HG03103 (cell line): ENCODE data around the gene NUP93.
"Not testable (repeated sequence)": the region's sequence is repeated elsewhere in the genome, so short reads cannot be mapped to it uniquely, and the experiment has no call there.

Source experiments
- ATAC-seq: cut with Tn5 transposase; IDR thresholded peaks from one replicate; pipeline ENCODE4 v1.9.1; 2021; ENCODE audit warnings: low read depth; ENCODE audit not compliant: unreplicated experiment

Gene NUP93

GRCh38 chr16:56862776-56863175 is 132.8 kb downstream of the NUP93 start:
- no peak for ATAC-seq

DNA sequence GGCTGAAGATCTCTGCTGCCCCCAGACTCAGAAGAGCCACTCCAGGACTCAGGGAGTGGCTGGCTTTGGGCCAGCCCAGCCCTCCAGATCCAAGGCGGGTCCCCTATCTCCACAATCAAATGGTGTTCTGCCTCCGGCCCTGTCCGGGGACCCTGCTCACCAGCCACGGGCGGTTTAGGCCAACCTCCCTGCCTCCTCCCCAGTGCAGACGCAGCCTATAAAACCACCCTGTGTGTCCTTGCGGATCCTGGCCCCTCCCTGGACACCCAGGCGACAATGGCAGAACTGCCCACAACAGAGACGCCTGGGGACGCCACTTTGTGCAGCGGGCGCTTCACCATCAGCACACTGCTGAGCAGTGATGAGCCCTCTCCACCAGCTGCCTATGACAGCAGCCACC is 135.0 kb downstream of the NUP93 start, which contains the start of gene SLC12A3:
SLC12A3 (plus strand) TSS at position 248 of the 400 bp plus-strand sequence; CDS start at position 277, 29 bp downstream.
- no peak for ATAC-seq

- ATAC-seq: no peak
These were observed 135.6 kb downstream of the NUP93 start for GRCh38 chr16:56865394-56866062.

DNA sequence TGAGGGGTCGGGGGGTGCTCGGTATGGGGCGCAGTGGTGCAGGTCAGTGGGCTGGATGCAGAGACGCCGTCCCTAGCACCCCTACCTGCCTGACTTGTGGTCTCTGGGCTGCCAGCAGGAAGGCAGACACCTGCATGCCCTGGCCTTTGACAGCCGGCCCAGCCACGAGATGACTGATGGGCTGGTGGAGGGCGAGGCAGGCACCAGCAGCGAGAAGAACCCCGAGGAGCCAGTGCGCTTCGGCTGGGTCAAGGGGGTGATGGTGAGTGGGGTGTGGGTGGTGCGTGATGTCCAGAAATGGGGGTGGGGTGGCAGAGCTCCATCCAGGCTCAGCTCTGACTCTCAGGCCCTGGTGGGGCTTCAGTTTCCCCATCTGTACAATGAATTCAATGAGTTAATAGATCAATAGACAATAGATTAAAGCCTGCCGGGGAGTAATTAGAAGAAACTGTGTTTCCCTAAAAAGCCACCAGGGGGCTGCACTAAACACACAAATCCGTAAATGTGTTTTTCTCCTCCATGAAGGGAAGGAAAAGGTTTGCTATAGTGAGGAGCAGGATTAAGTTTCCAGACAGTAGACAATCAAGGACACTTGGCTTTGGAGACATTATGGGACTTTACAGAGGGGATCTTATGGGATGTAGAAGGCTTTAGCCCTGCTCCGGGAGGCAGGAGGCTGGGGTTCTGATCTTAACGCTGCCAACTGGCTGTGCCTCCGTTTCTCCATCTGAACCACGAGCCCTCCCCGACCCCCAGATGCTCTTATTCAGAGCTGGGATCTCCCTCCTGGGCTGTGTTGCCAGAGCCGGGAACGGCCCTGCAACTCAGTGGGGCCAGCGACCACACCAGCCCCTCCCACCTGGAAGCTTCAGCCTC is 137.3 kb downstream of the NUP93 start:
- no peak for ATAC-seq

DNA sequence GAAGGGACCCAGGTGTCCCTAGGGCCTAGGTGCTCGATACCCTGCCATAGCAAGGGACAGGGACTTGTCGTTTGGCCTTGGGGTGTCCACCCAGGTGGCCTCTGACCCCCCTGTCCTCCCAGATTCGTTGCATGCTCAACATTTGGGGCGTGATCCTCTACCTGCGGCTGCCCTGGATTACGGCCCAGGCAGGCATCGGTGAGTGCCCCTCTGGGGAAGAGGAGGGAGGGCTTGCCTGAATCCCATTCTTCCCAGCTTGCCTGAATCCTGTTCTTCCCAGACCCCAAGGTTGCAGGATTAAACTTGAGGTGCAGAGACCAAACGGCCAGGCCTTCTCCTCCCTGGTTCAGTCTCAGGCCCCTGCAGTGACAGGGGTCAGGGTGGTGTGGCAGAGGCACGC is 138.2 kb downstream of the NUP93 start:
- no peak for ATAC-seq

- not testable (repeated sequence) for ATAC-seq
These were observed 138.8 kb downstream of the NUP93 start for GRCh38 chr16:56868766-56869165.

DNA sequence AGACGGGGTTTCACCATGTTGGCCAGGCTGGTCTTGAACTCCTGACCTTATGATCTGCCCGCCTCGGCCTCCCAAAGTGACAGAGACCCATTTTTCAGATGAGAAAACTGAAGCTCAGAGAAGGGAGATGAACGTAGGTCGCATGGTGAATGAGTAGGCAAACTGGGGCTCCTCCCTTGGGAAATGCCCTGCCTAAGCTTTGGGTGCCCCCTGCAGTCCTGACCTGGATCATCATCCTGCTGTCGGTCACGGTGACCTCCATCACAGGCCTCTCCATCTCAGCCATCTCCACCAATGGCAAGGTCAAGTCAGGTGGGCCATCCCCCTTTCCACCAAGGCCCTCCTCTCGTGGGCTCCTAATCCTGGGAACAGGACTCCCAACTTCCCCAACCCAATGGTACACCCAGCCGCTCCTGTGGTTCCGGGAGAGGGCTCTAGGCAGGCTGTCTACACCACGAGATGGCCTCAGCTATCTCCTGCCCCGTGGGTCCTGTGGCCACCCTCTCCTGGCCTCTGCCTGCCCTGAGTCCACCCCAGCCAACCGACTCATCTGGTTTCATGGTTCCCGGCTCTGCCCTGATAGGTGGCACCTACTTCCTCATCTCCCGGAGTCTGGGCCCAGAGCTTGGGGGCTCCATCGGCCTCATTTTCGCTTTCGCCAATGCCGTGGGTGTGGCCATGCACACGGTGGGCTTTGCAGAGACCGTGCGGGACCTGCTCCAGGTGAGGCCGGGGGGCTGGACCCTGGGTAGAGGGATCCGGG is 139.8 kb downstream of the NUP93 start:
- ATAC-seq: no peak

GRCh38 chr16:56870276-56870888 is 140.5 kb downstream of the NUP93 start:
- ATAC-seq: no peak

DNA sequence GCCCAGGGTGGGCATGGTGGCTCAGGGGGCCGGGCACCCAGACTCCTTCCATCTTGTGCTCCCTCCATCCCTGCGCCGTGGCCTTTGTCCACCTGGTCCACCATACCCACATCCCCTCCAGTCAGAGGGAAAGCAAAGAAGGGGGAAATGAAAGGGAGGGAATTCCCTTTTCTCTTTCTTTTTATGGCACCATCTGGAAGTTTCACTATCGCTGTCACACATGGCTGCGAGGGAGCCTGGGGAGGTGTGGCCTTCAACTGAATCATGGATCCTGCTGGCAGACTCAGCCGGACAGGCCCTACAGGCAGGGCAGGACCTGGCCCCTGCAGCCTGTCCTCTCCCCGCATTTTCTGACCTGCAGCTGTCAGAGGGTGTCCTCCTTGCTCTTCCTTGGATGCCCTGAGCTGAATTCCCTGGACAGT is 141.3 kb downstream of the NUP93 start:
- no peak for ATAC-seq

- no peak for ATAC-seq
These were observed 143.0 kb downstream of the NUP93 start for GRCh38 chr16:56872863-56873391.

DNA sequence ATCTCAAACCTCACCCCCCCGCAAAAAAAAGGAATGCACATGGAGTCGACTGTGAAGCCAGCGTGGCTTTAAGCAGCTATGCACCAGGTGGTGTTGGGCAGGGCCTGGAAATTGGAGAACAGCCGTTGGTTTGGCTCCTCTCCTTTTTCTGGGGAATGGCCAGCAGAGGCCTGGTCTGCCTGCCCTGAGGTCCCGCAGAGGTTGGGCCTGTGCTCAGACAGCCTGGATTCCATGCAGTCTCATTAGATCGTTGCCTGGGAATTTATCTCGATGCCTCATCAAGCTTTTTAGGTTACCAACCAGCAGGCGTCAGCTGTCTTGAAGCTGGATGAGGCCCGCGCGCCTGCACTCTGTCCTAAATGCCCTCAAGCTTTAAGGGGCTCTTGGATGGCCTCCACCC is 144.9 kb downstream of the NUP93 start:
- ATAC-seq: no peak

DNA sequence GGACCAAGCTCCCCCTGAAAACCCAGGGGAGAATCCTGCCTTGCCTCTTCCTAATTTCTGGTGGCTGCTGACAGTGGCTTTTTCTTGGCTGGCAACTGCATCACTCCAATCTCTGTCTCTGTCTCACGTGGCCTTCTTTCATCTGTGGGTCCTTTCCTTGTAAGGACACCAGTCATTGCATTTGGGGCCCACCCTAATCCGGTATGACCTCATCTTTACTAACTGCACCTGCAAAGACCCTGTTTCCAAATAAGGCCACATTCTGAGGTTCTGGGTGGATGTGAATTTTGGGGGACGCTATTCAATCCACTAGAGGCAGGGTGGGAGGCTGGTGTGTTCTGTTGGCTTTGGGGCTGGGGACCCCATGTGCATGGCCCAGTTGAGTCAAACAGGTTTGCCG is 146.1 kb downstream of the NUP93 start:
- ATAC-seq: no peak

DNA sequence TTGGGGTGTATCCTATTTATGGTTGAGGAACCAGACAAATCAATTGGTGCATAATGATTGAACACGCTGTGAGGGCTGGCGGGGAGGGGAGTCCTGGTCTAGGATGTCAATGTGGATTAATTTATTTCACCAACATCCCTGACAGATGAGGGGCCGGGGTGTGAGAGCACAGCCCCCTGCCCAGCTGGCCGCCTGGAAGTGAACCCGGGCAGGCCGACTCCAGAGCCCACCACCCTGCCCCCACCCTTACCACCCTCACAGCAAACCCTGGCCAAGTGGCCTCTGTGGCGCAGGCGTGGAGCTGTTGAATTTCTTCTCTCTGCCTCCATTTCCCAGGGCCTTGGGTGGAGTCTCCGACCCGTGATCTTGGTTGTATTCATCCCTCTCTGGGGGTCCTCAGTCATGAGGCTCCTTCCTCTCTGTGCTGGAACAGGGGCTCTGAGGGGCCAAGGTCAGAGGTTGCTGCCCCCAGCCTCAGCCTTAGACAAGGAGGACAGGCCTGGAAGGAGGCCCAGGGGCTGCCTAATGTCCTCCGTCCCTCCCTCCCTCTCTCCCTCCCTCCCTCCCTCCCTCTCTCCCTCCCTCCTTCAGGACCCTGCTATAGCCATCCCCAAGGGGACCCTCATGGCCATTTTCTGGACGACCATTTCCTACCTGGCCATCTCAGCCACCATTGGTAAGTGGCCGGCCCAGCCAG is 147.7 kb downstream of the NUP93 start:
- no peak for ATAC-seq

- ATAC-seq: no peak
These were observed 148.4 kb downstream of the NUP93 start for GRCh38 chr16:56878282-56878854.

GRCh38 chr16:56879276-56879675 is 149.3 kb downstream of the NUP93 start:
- no peak for ATAC-seq

DNA sequence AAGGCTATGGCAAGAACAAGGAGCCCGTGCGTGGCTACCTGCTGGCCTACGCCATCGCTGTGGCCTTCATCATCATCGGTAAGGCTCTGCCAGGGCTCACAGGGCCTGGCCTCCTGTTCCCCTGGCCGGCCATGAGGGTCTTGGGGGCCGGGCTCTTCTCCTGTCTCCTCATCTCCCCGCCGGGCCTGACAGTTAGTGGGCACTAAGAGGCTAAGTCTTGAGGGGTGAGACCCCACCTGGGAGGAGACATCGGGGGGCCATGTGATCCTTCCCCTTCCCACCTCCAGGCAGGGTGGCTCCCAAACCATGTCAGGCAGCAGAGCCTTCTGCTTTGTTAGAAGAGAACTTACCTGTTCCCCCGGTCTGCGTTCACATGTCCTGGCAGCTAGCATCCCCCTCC is 150.2 kb downstream of the NUP93 start:
- no peak for ATAC-seq

- no peak for ATAC-seq
These were observed 150.8 kb downstream of the NUP93 start for GRCh38 chr16:56880685-56881084.

GRCh38 chr16:56882077-56882800 is 152.3 kb downstream of the NUP93 start:
- ATAC-seq: no peak

GRCh38 chr16:56883586-56883985 is 153.7 kb downstream of the NUP93 start:
- ATAC-seq: no peak
